Prostate gland (tissue), 2 donors: ENCODE data around the gene DCLK2. TPM values are rescaled to one million over a fixed set of nuclear protein-coding genes. Genes with fewer than 3 reads are reported as not detected.

Experiments
- DNase-seq: peaks from one replicate; pipeline ENCODE4 v3.0.0-alpha.2; 2019; ENCODE audit warnings: low spot score
- H3K27ac ChIP-seq, 2 donors: fragments of 200-600 bp; sonication (generic); 2 replicates each; pipeline ENCODE4 v1.5.1; 2017 to 2019
- H3K27me3 ChIP-seq: fragments of 200-600 bp; sonication (generic); replicated peaks from 2 replicates; pipeline ENCODE4 v1.5.1; 2019; ENCODE audit not compliant: insufficient read depth
- H3K36me3 ChIP-seq, 2 donors: fragments of 200-600 bp; sonication (generic); 1 replicate in 1 of 2; 2 replicates in 1 of 2; pipeline versions ENCODE4 v1.5.1 to v1.8.1; 2017 to 2019
- H3K4me1 ChIP-seq: fragments of 200-600 bp; sonication (generic); replicated peaks from 2 replicates; pipeline ENCODE4 v1.5.1; 2019
- H3K4me3 ChIP-seq, 2 donors: fragments of 200-600 bp; sonication (generic); 2 replicates each; pipeline ENCODE4 v1.5.1; 2017 to 2019
- H3K9me3 ChIP-seq: fragments of 200-600 bp; sonication (generic); 2 replicates; pipeline ENCODE4 v1.5.1; 2017
- POLR2A ChIP-seq: fragments of 450-650 bp; IDR thresholded peaks from one replicate; pipeline ENCODE4 v1.6.1; 2016; ENCODE audit warnings: antibody characterized with exemption, mild to moderate bottlenecking
- POLR2AphosphoS5 ChIP-seq: sonication (generic); formaldehyde crosslinking; IDR thresholded peaks from one replicate; pipeline ENCODE4 v1.6.1; 2017; ENCODE audit warnings: antibody characterized with exemption
- WGBS: methylation state at CpG from one replicate; pipeline ENCODE4 v1.1.5; 2018; 5-methylcytosine and 5-hydroxymethylcytosine counted together
- intact Hi-C: fragments of 100-400 bp; cut with DNase I; formaldehyde crosslinking; loops from one replicate; pipeline ENCODE4 v1.14.2; 2022
- total RNA-seq, 2 donors: library from RNA; depleted of rRNA; stranded (reverse); fragments of >200 nt; gene quantifications; one replicate each; pipeline ENCODE4 v1.1.0, GENCODE V29; 2016
- TF ChIP-seq, protein P1 (sequence below), 4 experiments: fragments of 200-600 bp in 2 of 4; fragments of 450-650 bp in 2 of 4; sonication (generic) in 2 of 4; IDR thresholded peaks; 1 replicate in 3 of 4; 2 replicates in 1 of 4; pipeline ENCODE4 v1.5.1; 2016 to 2019; ENCODE audit warnings: antibody characterized with exemption in 4 of 4, mild to moderate bottlenecking in 2 of 4, moderate library complexity in 2 of 4

The DCLK2 gene
- total RNA-seq, 2 donors from 2014 or later, result 3.3 to 18.6 TPM

- DNase-seq, result no peak
- intact Hi-C loops, result no loop called here
- Histone ChIP-seq H3K9me3 (no peaks in the 10 kb centered on the region), H3K36me3 (no peaks in the 10 kb centered on the region), H3K27ac (no peak overlapping the region), H3K4me1 (no peaks in the 10 kb centered on the region), H3K27me3 (no peaks in the 10 kb centered on the region), H3K4me3 (no peak overlapping the region)
- TF ChIP-seq POLR2A (no peak), POLR2AphosphoS5 (no peak)
- TF ChIP-seq, protein P1, sequence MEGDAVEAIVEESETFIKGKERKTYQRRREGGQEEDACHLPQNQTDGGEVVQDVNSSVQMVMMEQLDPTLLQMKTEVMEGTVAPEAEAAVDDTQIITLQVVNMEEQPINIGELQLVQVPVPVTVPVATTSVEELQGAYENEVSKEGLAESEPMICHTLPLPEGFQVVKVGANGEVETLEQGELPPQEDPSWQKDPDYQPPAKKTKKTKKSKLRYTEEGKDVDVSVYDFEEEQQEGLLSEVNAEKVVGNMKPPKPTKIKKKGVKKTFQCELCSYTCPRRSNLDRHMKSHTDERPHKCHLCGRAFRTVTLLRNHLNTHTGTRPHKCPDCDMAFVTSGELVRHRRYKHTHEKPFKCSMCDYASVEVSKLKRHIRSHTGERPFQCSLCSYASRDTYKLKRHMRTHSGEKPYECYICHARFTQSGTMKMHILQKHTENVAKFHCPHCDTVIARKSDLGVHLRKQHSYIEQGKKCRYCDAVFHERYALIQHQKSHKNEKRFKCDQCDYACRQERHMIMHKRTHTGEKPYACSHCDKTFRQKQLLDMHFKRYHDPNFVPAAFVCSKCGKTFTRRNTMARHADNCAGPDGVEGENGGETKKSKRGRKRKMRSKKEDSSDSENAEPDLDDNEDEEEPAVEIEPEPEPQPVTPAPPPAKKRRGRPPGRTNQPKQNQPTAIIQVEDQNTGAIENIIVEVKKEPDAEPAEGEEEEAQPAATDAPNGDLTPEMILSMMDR (IDR thresholded peaks at IDR 0.05), result no peak
- 100% methylated on average over 1 of the region's 1 CpG for whole genome bisulfite sequencing
Observed at GRCh38 chr4:150265806-150266205, 187.6 kb downstream of the DCLK2 start.

DNA sequence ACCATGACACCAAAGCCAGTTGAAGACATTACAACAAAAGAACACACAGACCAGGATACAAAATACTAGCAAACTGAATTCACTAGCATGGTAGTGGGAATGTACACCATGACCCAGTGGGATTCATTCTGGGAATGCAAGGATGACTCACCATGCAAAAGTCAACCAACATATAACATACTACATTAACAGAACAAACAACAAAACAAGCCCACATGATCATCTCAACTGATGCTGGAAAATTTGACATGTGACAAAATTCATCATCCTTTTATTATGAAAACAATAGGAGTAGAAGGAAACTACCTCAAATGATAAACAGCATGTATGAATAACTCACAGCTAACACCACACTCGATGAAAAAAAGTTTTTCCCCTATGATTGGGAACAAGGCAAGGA, 190.2 kb downstream of the DCLK2 start:
- H3K27me3 ChIP-seq, result no peaks in the 10 kb centered on the region
- intact Hi-C loops, result no loop called here
- no peak overlapping the region for H3K27ac ChIP-seq
- H3K36me3 ChIP-seq, result no peaks in the 10 kb centered on the region
- TF ChIP-seq POLR2AphosphoS5, result no peak
- no peak for TF ChIP-seq POLR2A
- TF ChIP-seq, protein P1 (IDR thresholded peaks at IDR 0.05), result no peak
- WGBS, result 94% methylated on average over 1 of the region's 1 CpG
- no peak for DNase-seq
- H3K4me1 ChIP-seq, result no peaks in the 10 kb centered on the region
- H3K4me3 ChIP-seq, result no peak overlapping the region
- no peaks in the 10 kb centered on the region for H3K9me3 ChIP-seq

- H3K4me1 ChIP-seq, result no peaks in the 10 kb centered on the region
- H3K27ac ChIP-seq, result no peak overlapping the region
- 100% methylated on average over 2 of the region's 2 CpGs for WGBS
- DNase-seq, result no peak
- no peak overlapping the region for H3K4me3 ChIP-seq
- intact Hi-C loops, result no loop called here
- TF ChIP-seq POLR2A (no peak), POLR2AphosphoS5 (no peak)
- TF ChIP-seq, protein P1 (IDR thresholded peaks at IDR 0.05), result no peak
- H3K27me3 ChIP-seq, result no peaks in the 10 kb centered on the region
- H3K36me3 ChIP-seq, result no peaks in the 10 kb centered on the region
- H3K9me3 ChIP-seq, result no peaks in the 10 kb centered on the region
Observed at GRCh38 chr4:150278206-150278605, 200.0 kb downstream of the DCLK2 start.

DNA sequence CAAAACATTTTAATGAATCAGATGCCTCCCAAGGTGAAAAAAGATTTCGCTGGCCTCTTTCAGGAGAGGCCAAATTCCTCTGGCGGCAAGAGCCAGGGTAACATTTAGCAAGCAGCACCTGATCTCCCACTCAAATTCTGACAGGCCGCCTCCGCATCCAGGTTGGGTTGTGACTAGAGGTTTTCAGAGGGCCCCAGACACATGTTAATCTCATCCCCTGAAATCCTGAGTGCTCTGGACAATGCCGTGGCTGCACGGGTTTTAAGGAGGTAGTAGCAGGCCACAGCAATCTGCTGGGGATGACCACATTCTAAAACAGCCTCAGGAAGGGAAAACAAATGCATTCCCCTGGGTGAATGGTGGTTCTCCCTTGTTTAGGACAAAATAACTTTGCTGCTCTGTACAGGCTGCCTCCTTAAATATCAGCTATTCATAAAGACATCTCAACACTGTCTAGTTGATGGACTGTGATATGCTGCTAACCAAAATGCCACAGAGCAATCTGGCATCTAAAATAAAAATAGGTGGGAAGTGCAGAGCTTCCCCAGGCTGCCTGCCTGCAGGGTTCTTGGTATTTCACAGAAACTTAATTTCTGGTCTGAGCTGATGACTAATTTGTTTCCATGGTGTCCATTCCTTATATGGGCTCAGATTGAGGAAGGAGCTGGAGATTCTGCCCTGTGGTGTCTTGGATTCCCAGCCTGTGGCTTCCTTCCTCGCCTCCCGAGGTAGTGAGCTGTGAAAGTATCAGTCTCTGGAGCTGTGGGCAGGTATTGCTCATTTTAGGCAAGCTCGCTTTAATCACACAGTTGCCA, 202.0 kb downstream of the DCLK2 start:
- no peak for DNase-seq
- WGBS, result 69% methylated on average over 9 of the region's 9 CpGs

More for the DNA sequence above, 202.0 kb downstream of the DCLK2 start:
- no peak for TF ChIP-seq POLR2A
- TF ChIP-seq, protein P1 (IDR thresholded peaks at IDR 0.05), result no peak
- TF ChIP-seq POLR2AphosphoS5, result no peak
- Histone ChIP-seq H3K4me3 (no peak overlapping the region), H3K27me3 (no peaks in the 10 kb centered on the region), H3K9me3 (no peaks in the 10 kb centered on the region), H3K36me3 (no peaks in the 10 kb centered on the region), H3K4me1 (no peaks in the 10 kb centered on the region), H3K27ac (no peak overlapping the region)
- intact Hi-C loops, result no loop called here
